ENCODE results near the gene CADM1. TPM values are rescaled to one million over a fixed set of nuclear protein-coding genes. Genes with fewer than 3 reads are reported as not detected.

CADM1 gene
- total RNA-seq, 2 donors from 2014 or later = 0.81 to 2.2 TPM

DNA sequence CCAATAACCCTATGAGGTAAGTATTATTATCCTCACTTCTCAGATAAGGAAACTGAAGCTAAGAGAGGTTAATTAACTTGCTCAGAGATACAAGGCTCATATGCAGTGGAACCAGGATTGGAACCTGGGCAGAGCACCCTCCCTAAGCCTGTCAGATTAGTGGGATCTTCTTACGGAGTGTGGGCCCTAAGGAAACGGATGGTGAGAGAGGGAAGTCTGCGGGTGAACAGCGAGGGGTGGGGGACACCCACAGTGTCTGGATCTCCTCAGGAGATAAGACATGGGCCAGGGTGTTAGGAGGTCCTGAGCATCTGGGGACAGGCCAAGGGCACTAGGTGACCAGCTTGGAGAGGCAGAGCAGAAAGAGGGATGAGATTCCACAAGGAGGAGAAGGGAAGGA, 376.0 kb downstream of the CADM1 start:
- Mint-ChIP-seq H3K27ac (no peak overlapping the region), H3K4me3 (no peak overlapping the region), H3K36me3 (ENCODE audit: low read depth) (no peaks in the 10 kb centered on the region), H3K27me3 (peaks cover 9% of the 10 kb centered on the region), H3K4me1 (no peaks in the 10 kb centered on the region)
- no peaks in the 10 kb centered on the region for H3K9me3 ChIP-seq (ENCODE audit: control insufficient read depth, low read length, poor library complexity, severe bottlenecking)
- DNase-seq = no peak
- no peak for ATAC-seq

DNA sequence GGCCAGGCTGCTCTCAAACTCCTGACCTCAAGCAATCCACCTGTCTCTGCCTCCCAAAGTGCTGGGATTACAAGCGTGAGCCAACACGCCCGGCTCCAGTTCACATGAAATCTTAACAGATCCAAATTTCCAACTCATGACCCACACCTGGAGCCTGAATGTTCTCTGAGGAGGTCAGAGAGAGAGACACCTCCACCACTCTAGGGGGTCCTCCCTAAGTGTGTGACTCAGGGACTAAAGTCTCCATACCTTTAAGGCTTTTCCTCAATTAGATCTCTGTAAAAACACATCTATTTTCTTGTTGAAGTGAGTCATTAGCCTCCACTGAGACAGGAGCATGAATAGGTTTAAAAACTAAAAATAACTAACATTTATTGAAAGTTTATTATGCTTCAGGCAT, 376.4 kb downstream of the CADM1 start:
- Mint-ChIP-seq H3K36me3 (ENCODE audit: low read depth) (no peaks in the 10 kb centered on the region), H3K4me1 (no peaks in the 10 kb centered on the region), H3K27me3 (peaks cover 10% of the 10 kb centered on the region), H3K27ac (no peak overlapping the region), H3K4me3 (no peak overlapping the region)
- DNase-seq (no peak), ATAC-seq (no peak)
- no peaks in the 10 kb centered on the region for H3K9me3 ChIP-seq (ENCODE audit: control insufficient read depth, low read length, poor library complexity, severe bottlenecking)

GRCh38 chr11:115126515-115127208, 377.6 kb downstream of the CADM1 start:
- no peak for ATAC-seq
- peaks cover 10% of the 10 kb centered on the region for H3K27me3 Mint-ChIP-seq
- no peaks in the 10 kb centered on the region for H3K4me1 Mint-ChIP-seq
- no peaks in the 10 kb centered on the region for H3K36me3 Mint-ChIP-seq (ENCODE audit: low read depth)
- no peaks in the 10 kb centered on the region for H3K9me3 ChIP-seq (ENCODE audit: control insufficient read depth, low read length, poor library complexity, severe bottlenecking)
- H3K27ac Mint-ChIP-seq = no peak overlapping the region
- no peak for DNase-seq
- H3K4me3 Mint-ChIP-seq = no peak overlapping the region

DNA sequence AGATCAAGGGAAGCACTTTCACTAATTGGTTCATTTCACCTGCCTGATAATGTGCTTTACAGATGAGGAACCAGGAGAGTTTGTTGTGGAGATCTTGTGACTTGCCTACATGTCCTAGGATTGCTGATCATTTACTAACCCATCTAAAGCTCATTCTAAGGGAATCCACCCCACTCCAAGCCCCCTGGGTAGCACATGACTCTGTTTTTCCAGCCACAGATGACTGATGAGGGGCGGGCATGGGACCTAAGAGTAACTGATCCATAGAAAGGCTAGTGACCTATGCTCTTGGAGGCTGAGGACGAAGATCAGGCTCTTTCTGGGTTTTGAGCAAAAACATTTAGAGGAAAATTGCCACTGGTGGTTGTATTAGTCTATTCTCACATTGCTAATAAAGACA, 378.1 kb downstream of the CADM1 start:
- Mint-ChIP-seq H3K27ac (no peak overlapping the region), H3K36me3 (ENCODE audit: low read depth) (no peaks in the 10 kb centered on the region), H3K27me3 (peaks cover 10% of the 10 kb centered on the region), H3K4me1 (no peaks in the 10 kb centered on the region), H3K4me3 (no peak overlapping the region)
- no peak for ATAC-seq
- H3K9me3 ChIP-seq (ENCODE audit: control insufficient read depth, low read length, poor library complexity, severe bottlenecking) = no peaks in the 10 kb centered on the region
- DNase-seq = no peak

DNA sequence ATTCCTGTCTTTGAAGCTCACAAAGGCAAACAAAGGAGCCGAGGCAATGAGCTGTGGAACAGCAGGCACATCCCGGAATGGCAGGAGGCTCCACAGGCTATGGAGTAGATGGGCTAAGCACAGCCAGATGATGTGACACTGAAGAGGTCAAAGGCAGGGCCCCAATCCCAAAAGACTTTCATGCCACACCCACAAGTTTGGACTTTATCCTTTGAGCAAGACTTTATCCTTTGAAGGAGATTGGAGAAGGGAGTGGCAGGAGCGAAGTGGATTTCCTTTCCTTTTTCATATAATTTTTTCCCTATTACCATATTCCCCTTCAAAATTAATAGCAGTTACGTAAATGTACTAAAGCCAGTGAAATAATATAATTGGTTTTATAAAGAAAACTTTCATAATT, 379.4 kb downstream of the CADM1 start:
- Mint-ChIP-seq H3K4me3 (no peak overlapping the region), H3K4me1 (no peaks in the 10 kb centered on the region), H3K27ac (no peak overlapping the region), H3K27me3 (peaks cover 12% of the 10 kb centered on the region), H3K36me3 (ENCODE audit: low read depth) (no peaks in the 10 kb centered on the region)
- H3K9me3 ChIP-seq (ENCODE audit: control insufficient read depth, low read length, poor library complexity, severe bottlenecking) = no peaks in the 10 kb centered on the region
- ATAC-seq = no peak
- DNase-seq = no peak

- DNase-seq (no peak), ATAC-seq (no peak)
- H3K9me3 ChIP-seq (ENCODE audit: control insufficient read depth, low read length, poor library complexity, severe bottlenecking) = no peaks in the 10 kb centered on the region
- H3K27ac Mint-ChIP-seq = no peak overlapping the region
- H3K4me1 Mint-ChIP-seq = no peaks in the 10 kb centered on the region
- H3K36me3 Mint-ChIP-seq (ENCODE audit: low read depth) = no peaks in the 10 kb centered on the region
- peaks cover 16% of the 10 kb centered on the region for H3K27me3 Mint-ChIP-seq
- no peak overlapping the region for H3K4me3 Mint-ChIP-seq
Observed at GRCh38 chr11:115123641-115124040, 380.6 kb downstream of the CADM1 start.

DNA sequence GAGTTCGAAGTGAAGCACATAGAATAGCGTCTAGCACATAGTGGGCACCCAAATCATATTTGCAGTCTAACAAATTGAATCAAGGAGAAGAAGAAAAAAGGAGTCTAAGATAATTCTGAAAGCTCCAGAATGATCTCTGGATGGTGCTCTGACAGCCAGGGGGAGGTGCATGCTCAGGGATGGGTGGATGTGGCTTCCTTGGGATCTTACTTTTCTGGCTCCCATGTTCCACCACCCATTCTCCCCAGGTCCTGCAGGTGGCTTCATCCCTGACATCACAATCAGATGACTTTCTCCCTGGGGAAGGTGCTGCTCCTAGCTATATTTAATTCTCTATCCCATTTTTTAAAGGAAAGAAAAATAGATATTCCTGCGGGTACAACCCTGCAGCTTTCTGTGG, 381.9 kb downstream of the CADM1 start:
- Mint-ChIP-seq H3K27me3 (peaks cover 16% of the 10 kb centered on the region), H3K27ac (no peak overlapping the region), H3K36me3 (ENCODE audit: low read depth) (no peaks in the 10 kb centered on the region), H3K4me3 (no peak overlapping the region), H3K4me1 (no peaks in the 10 kb centered on the region)
- no peak for DNase-seq
- no peak for ATAC-seq
- H3K9me3 ChIP-seq (ENCODE audit: control insufficient read depth, low read length, poor library complexity, severe bottlenecking) = no peaks in the 10 kb centered on the region
